SK-N-MC (cell line): ENCODE results near the gene BCL11B.

Source experiments
- DNase-seq: peaks from one replicate; pipeline ENCODE4 v3.0.0-alpha.2; 2011; ENCODE audit warnings: low read depth, low spot score
- H3K27ac ChIP-seq: fragments of 200-600 bp; sonication (generic); 2 replicates; pipeline ENCODE4 v1.5.1; 2016; ENCODE audit warnings: mixed run types
- H3K36me3 ChIP-seq: fragments of 200-600 bp; sonication (generic); 2 replicates; pipeline ENCODE4 v1.6.1; 2017; ENCODE audit warnings: antibody characterized with exemption, low read length, mixed read lengths; ENCODE audit not compliant: insufficient read depth
- H3K4me3 ChIP-seq: fragments of 200-600 bp; sonication (generic); 2 replicates; pipeline ENCODE4 v1.5.1; 2016
- H3K9ac ChIP-seq: fragments of 200-600 bp; sonication (generic); 2 replicates; pipeline ENCODE4 v1.8.0; 2017; ENCODE audit warnings: mixed run types, mixed read lengths; ENCODE audit not compliant: insufficient read length
- H3K9me3 ChIP-seq: fragments of 200-600 bp; sonication (generic); 2 replicates; pipeline ENCODE4 v1.6.1; 2017; ENCODE audit warnings: low read depth, mild to moderate bottlenecking, antibody characterized with exemption, low read length, moderate library complexity, mixed read lengths
- EZH2 ChIP-seq: fragments of 200-600 bp; sonication (generic); IDR thresholded peaks from one replicate; pipeline ENCODE4 v1.6.1; 2017; ENCODE audit warnings: antibody characterized with exemption
- FOXP2 ChIP-seq: optimal IDR thresholded peaks from 2 replicates; pipeline ENCODE3; 2011; ENCODE audit warnings: mild to moderate bottlenecking, moderate library complexity; ENCODE audit not compliant: insufficient read depth; ENCODE audit errors: extremely low read length, control extremely low read depth
- POLR2AphosphoS5 ChIP-seq: IDR thresholded peaks from 2 replicates; pipeline ENCODE4 v1.6.1; 2012; ENCODE audit warnings: mild to moderate bottlenecking, low read depth, low read length, borderline replicate concordance

The BCL11B gene

GRCh38 chr14:99260587-99261551 is 11.1 kb downstream of the BCL11B start:
- Histone ChIP-seq H3K27ac (peak overlapping the region; percentile 96), H3K9ac (peak overlapping the region; percentile 100), H3K36me3 (peaks cover 100% of the 10 kb centered on the region), H3K4me3 (peak overlapping the region; percentile 83), H3K9me3 (no peaks in the 10 kb centered on the region)
- DNase-seq, result no peak
- TF ChIP-seq EZH2 (no peak), FOXP2 (no peak), POLR2AphosphoS5 (no peak; the same call in 1 of the 2 replicates)

- peaks cover 100% of the 10 kb centered on the region for H3K36me3 ChIP-seq
- no peak for DNase-seq
- no peaks in the 10 kb centered on the region for H3K9me3 ChIP-seq
- H3K27ac ChIP-seq, result peak overlapping the region; percentile 96
- TF ChIP-seq EZH2 (no peak), FOXP2 (no peak), POLR2AphosphoS5 (no peak)
- H3K9ac ChIP-seq, result peak overlapping the region; percentile 100
- H3K4me3 ChIP-seq, result peak overlapping the region; percentile 83
Observed at GRCh38 chr14:99260116-99260515, 11.9 kb downstream of the BCL11B start.

GRCh38 chr14:99258876-99259726 is 12.9 kb downstream of the BCL11B start:
- H3K27ac ChIP-seq, result peak overlapping the region; percentile 96
- H3K36me3 ChIP-seq, result peaks cover 100% of the 10 kb centered on the region
- peak overlapping the region; percentile 51 for H3K9ac ChIP-seq
- DNase-seq, result no peak
- H3K9me3 ChIP-seq, result no peaks in the 10 kb centered on the region
- TF ChIP-seq FOXP2 (no peak), POLR2AphosphoS5 (0 out of 2 replicates have a peak, but pooled peaks have one; percentile 12), EZH2 (no peak)
- H3K4me3 ChIP-seq, result peak overlapping the region; percentile 83

DNA sequence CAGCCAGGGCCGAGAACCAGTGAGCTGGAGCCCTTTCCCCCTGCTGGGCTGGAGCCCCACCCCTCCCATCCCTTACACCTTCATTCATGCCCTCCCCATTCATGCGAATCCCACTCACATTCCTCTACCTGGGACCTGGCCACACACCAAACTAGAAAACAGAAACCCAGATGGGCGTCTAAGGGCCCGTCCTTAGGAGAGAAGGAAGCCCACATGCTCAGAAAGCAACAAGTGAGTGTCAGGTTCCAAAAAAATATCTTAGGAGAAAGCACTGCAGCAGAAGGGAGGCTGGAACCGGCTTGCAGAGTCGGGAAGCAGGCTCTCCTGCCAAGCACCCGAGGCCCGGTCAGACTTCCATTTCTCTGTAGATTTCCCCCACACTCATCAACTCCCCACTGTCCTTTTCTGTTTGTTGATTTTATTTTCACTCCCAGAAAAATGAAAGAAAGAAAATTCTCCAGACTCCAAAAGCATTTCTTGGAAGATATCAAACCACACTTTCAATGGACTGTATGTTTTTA is 13.6 kb downstream of the BCL11B start:
- H3K4me3 ChIP-seq, result peak overlapping the region; percentile 83
- H3K27ac ChIP-seq, result peak overlapping the region; percentile 96
- H3K9ac ChIP-seq, result peak overlapping the region; percentile 51
- DNase-seq, result no peak
- H3K36me3 ChIP-seq, result peaks cover 100% of the 10 kb centered on the region
- TF ChIP-seq FOXP2 (no peak), POLR2AphosphoS5 (no peak), EZH2 (no peak)
- no peaks in the 10 kb centered on the region for H3K9me3 ChIP-seq

GRCh38 chr14:99257673-99258221 is 14.2 kb downstream of the BCL11B start:
- TF ChIP-seq EZH2 (no peak), POLR2AphosphoS5 (no peak), FOXP2 (no peak)
- no peak for DNase-seq
- Histone ChIP-seq H3K36me3 (peaks cover 100% of the 10 kb centered on the region), H3K9ac (no peak overlapping the region), H3K27ac (peak overlapping the region; percentile 96), H3K9me3 (no peaks in the 10 kb centered on the region), H3K4me3 (peak overlapping the region; percentile 83)

DNA sequence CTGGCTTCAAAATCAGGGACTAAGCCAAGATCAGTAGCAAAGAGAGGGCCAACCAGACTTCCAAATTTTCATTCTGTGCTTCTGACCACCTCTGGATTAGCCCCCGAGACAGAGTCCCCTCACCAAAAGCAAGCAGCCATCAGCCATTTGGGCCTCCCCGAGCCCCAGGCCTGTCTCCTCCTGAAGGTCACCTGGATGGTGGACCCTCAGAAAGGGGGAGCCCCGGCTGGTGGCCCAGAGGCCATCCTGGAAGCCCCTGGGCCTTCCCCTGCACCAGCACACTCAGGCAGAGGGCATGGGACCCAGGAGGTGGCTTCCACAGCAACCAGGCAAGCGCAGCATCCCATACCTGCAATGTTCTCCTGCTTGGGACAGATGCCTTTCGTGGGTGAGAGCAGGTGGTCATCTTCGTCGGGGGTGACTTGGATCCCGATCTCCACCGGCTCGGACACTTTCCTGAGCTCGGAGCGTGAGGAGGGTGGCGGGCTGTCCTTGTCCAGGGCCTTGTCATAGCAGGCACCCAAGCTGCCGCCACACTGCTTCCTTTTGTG is 14.8 kb downstream of the BCL11B start:
- DNase-seq, result no peak
- no peak overlapping the region for H3K9ac ChIP-seq
- TF ChIP-seq EZH2, result no peak
- no peak; the same call in 1 of the 2 replicates for TF ChIP-seq POLR2AphosphoS5
- no peak for TF ChIP-seq FOXP2
- peaks cover 100% of the 10 kb centered on the region for H3K36me3 ChIP-seq
- peak overlapping the region; percentile 25; the same call in 1 of the 2 replicates for H3K27ac ChIP-seq
- 0 out of 2 replicates have a peak overlapping the region, but pooled peaks have one; percentile 83 for H3K4me3 ChIP-seq
- H3K9me3 ChIP-seq, result no peaks in the 10 kb centered on the region

GRCh38 chr14:99256483-99256874 is 15.5 kb downstream of the BCL11B start:
- Histone ChIP-seq H3K4me3 (no peak overlapping the region), H3K9me3 (no peaks in the 10 kb centered on the region), H3K36me3 (peaks cover 100% of the 10 kb centered on the region), H3K27ac (no peak overlapping the region), H3K9ac (no peak overlapping the region)
- DNase-seq, result no peak
- no peak for TF ChIP-seq FOXP2
- no peak for TF ChIP-seq POLR2AphosphoS5
- no peak for TF ChIP-seq EZH2
